Neural cell (in vitro differentiated cells): ENCODE measurements around the gene PTCD1. TPM values are rescaled to one million over a fixed set of nuclear protein-coding genes. Genes with fewer than 3 reads are reported as not detected.

Experiments
- H2AFZ ChIP-seq: fragments of 200-600, 300-800 bp; sonication (generic), shearing (Covaris generic); 2 replicates; pipeline ENCODE4 v1.6.0; 2014; ENCODE audit warnings: low read depth, mild to moderate bottlenecking, antibody characterized with exemption, low read length, moderate library complexity
- H3F3A ChIP-seq: fragments of 200-600 bp; shearing (Covaris generic); 2 replicates; pipeline ENCODE4 v1.6.1; 2016; ENCODE audit warnings: mild to moderate bottlenecking, moderate library complexity, mixed read lengths, antibody characterized with exemption, low read length; ENCODE audit not compliant: insufficient read depth, poor library complexity, severe bottlenecking
- H3K27ac ChIP-seq: fragments of 200-600, 300-800 bp; sonication (generic), shearing (Covaris generic); 2 replicates; pipeline ENCODE4 v1.5.1; 2014; ENCODE audit warnings: mild to moderate bottlenecking, low read length, moderate library complexity
- H3K27me3 ChIP-seq: fragments of 300-800, 200-600 bp; sonication (generic), shearing (Covaris generic); 2 replicates; pipeline ENCODE4 v1.6.0; 2014; ENCODE audit warnings: mild to moderate bottlenecking, low read depth, low read length, moderate library complexity; ENCODE audit not compliant: insufficient read depth
- H3K36me3 ChIP-seq: fragments of 300-800, 200-600 bp; sonication (generic), shearing (Covaris generic); 2 replicates; pipeline ENCODE4 v1.5.1; 2014; ENCODE audit warnings: mild to moderate bottlenecking, antibody characterized with exemption, low read length, moderate library complexity; ENCODE audit not compliant: insufficient read depth
- H3K4me2 ChIP-seq: fragments of 300-800, 200-600 bp; sonication (generic), shearing (Covaris generic); 2 replicates; pipeline ENCODE4 v1.6.0; 2014; ENCODE audit warnings: mild to moderate bottlenecking, low read length
- H3K4me3 ChIP-seq: fragments of 300-800, 200-600 bp; sonication (generic), shearing (Covaris generic); 2 replicates; pipeline ENCODE4 v1.5.1; 2014; ENCODE audit warnings: mild to moderate bottlenecking, low read length, moderate library complexity
- H3K79me2 ChIP-seq: fragments of 200-600 bp; shearing (Covaris generic); replicated peaks from 2 replicates; pipeline ENCODE4 v1.6.0; 2014; ENCODE audit warnings: mild to moderate bottlenecking, low read length, moderate library complexity; ENCODE audit not compliant: insufficient read depth
- H3K9ac ChIP-seq: fragments of 300-800, 200-600 bp; sonication (generic), shearing (Covaris generic); 2 replicates; pipeline ENCODE4 v1.6.1; 2016; ENCODE audit warnings: mild to moderate bottlenecking, low read length, mixed read lengths
- H3K9me2 ChIP-seq: fragments of 200-600 bp; shearing (Covaris generic); 2 replicates; pipeline ENCODE4 v1.6.1; 2016; ENCODE audit warnings: mild to moderate bottlenecking, low read length, mixed read lengths; ENCODE audit not compliant: insufficient read depth
- H3K9me3 ChIP-seq: fragments of 200-600, 300-800 bp; sonication (generic), shearing (Covaris generic); 2 replicates; pipeline ENCODE4 v1.6.1; 2016; ENCODE audit warnings: mild to moderate bottlenecking, mixed run types, low read length, moderate library complexity, mixed read lengths
- H4K20me1 ChIP-seq: fragments of 200-600 bp; shearing (Covaris generic); 2 replicates; pipeline ENCODE4 v1.6.1; 2016; ENCODE audit warnings: mild to moderate bottlenecking, mixed run types; ENCODE audit not compliant: insufficient read depth
- CTCF ChIP-seq: fragments of 450-650 bp; IDR thresholded peaks from 2 replicates; pipeline ENCODE4 v1.5.1; 2014; ENCODE audit warnings: antibody characterized with exemption, mild to moderate bottlenecking, moderate library complexity; ENCODE audit not compliant: poor library complexity, severe bottlenecking
- EP300 ChIP-seq: fragments of 450-650 bp; conservative IDR thresholded peaks from 2 replicates; pipeline ENCODE4 v1.6.1; 2014; ENCODE audit warnings: antibody characterized with exemption, mild to moderate bottlenecking, moderate library complexity; ENCODE audit not compliant: poor library complexity, severe bottlenecking
- EZH2 ChIP-seq: fragments of 200-600, 300-800 bp; shearing (Covaris generic), sonication (generic); IDR thresholded peaks from 2 replicates; pipeline ENCODE4 v1.6.1; 2014; ENCODE audit warnings: antibody characterized with exemption, low read length, borderline replicate concordance, mild to moderate bottlenecking; ENCODE audit not compliant: insufficient read depth, poor library complexity, severe bottlenecking
- MXI1 ChIP-seq: fragments of 450-650 bp; conservative IDR thresholded peaks from 2 replicates; pipeline ENCODE4 v1.6.1; 2014; ENCODE audit warnings: antibody characterized with exemption, mild to moderate bottlenecking; ENCODE audit not compliant: poor library complexity, severe bottlenecking
- POLR2AphosphoS5 ChIP-seq: IDR thresholded peaks from 2 replicates; pipeline ENCODE4 v1.6.1; 2012
- RAD21 ChIP-seq: fragments of 450-650 bp; conservative IDR thresholded peaks from 2 replicates; pipeline ENCODE4 v1.6.1; 2014; ENCODE audit warnings: antibody characterized with exemption, mild to moderate bottlenecking, moderate library complexity
- REST ChIP-seq: IDR thresholded peaks from 2 replicates; pipeline ENCODE4 v1.6.1; 2012; ENCODE audit warnings: borderline replicate concordance
- SMC3 ChIP-seq: fragments of 450-650 bp; conservative IDR thresholded peaks from 2 replicates; pipeline ENCODE4 v1.6.1; 2014; ENCODE audit warnings: antibody characterized with exemption, mild to moderate bottlenecking, moderate library complexity; ENCODE audit not compliant: poor library complexity
- TAF1 ChIP-seq: IDR thresholded peaks from 2 replicates; pipeline ENCODE4 v1.6.1; 2012; ENCODE audit warnings: low read depth
- polyA minus RNA-seq: library from RNA; depleted of rRNA, polyadenylated mRNA; stranded (reverse); fragments of >200 nt; gene quantifications from 2 replicates; pipeline ENCODE4 v1.2.3, GENCODE V29; 2014
- polyA plus RNA-seq: library from polyadenylated mRNA; depleted of rRNA; stranded (reverse); fragments of >200 nt; gene quantifications from 2 replicates; pipeline ENCODE4 v1.2.3, GENCODE V29; 2014

Gene PTCD1
- polyA plus RNA-seq (4.0 and 5.7 TPM in 2 replicates), polyA minus RNA-seq (9.6 and 9.7 TPM in 2 replicates)

GRCh38 chr7:99438573-99439480 is at the start of gene PTCD1, which contains the start of gene CPSF4:
PTCD1 (minus strand) TSS chr7:99438798; CDS start chr7:99435242, 3,556 bp downstream.
CPSF4 (plus strand) TSS chr7:99438943; CDS start chr7:99439083, 140 bp downstream.
- Histone ChIP-seq H3K9me2 (no peaks in the 10 kb centered on the region), H3K4me3 (peak within 1 kb of the TSS; percentile 86), H3K4me2 (peak within 1 kb of the TSS; percentile 59), H3K79me2 (peaks cover 33% of the 10 kb centered on the region), H3F3A (no peaks in the 10 kb centered on the region), H3K9ac (peak within 1 kb of the TSS; percentile 80), H3K27me3 (no peaks in the 10 kb centered on the region), H3K36me3 (no peaks in the 10 kb centered on the region), H2AFZ (peak within 1 kb of the TSS; percentile 80), H3K27ac (peak within 1 kb of the TSS; percentile 51), H4K20me1 (no peaks in the 10 kb centered on the region), H3K9me3 (no peaks in the 10 kb centered on the region)
- TF ChIP-seq MXI1 (peak; percentile 94), REST (no peak), POLR2AphosphoS5 (peak; percentile 71), CTCF (no peak), TAF1 (peak; percentile 60), EZH2 (no peak), EP300 (peak; percentile 61), RAD21 (peak; percentile 52), SMC3 (peak; percentile 58)

GRCh38 chr7:99485094-99485493 is 46.5 kb upstream of the PTCD1 start:
- TF ChIP-seq RAD21 (no peak), EZH2 (no peak), REST (no peak), POLR2AphosphoS5 (no peak), MXI1 (no peak), SMC3 (no peak), TAF1 (no peak), CTCF (no peak), EP300 (no peak)
- peaks cover 7% of the 10 kb centered on the region for H3K36me3 ChIP-seq
- H3K27me3 ChIP-seq, result no peaks in the 10 kb centered on the region
- no peak overlapping the region for H3K9ac ChIP-seq
- H3K79me2 ChIP-seq, result no peaks in the 10 kb centered on the region
- no peaks in the 10 kb centered on the region for H3K9me3 ChIP-seq
- no peaks in the 10 kb centered on the region for H4K20me1 ChIP-seq
- H3F3A ChIP-seq, result no peaks in the 10 kb centered on the region
- H3K4me3 ChIP-seq, result no peak overlapping the region
- H3K27ac ChIP-seq, result no peak overlapping the region
- H3K9me2 ChIP-seq, result no peaks in the 10 kb centered on the region
- H3K4me2 ChIP-seq, result no peak overlapping the region
- H2AFZ ChIP-seq, result no peak overlapping the region
